HG02840 (cell line): Measurements from ENCODE around the gene ITGAE.
"Not testable (repeated sequence)": the region's sequence is repeated elsewhere in the genome, so short reads cannot be mapped to it uniquely, and the experiment has no call there.

ENCODE experiments used
- ATAC-seq: cut with Tn5 transposase; IDR thresholded peaks from one replicate; pipeline ENCODE4 v1.9.1; 2021; ENCODE audit warnings: mild to moderate bottlenecking, moderate library complexity, moderate number of reproducible peaks; ENCODE audit not compliant: unreplicated experiment, low FRiP score

Gene ITGAE

GRCh38 chr17:3795390-3796102 lies 5.4 kb downstream of the ITGAE start:
- no peak for ATAC-seq

DNA sequence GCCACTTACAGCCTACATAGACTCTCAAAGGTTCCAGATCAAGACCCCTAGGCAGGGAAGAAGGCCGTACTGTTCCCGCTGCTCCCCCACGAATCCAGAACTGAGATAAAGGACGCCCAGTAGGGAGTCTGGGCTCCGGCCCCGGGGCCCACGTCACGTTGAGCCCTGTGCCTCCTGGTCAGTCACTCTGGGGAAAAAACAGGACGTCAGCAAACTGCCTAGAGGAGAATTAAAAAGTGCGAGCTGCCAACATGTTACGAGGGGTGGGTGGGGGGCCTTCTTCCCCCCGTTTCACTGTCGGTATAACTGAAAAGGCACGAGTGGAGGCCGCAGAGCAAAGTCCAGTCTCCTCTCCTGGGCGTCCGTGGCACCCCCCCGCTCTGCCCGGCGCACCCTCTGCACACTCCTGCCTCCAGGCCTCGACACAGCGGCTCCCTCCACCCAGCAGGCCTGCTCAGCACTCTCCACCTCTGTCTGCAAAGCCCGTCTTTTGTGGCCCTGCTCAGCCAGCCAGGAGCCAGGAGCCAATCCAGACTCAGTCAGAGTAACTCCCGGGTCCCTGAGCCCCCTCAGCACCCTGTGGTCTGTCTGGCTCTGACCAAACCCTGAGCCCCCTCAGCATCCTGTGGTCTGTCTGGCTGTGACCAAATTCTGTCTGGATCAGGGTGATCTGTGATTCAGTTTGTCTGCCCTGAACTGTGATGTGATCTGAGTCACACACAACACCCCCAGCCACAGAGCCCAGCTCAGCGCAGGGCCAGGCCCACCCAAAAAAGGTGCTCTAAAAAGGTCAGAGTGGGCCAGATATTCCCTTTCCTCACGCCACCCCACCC lies 6.2 kb downstream of the ITGAE start:
- ATAC-seq, result no peak

GRCh38 chr17:3794152-3794551 lies 6.8 kb downstream of the ITGAE start:
- ATAC-seq, result not testable (repeated sequence)

DNA sequence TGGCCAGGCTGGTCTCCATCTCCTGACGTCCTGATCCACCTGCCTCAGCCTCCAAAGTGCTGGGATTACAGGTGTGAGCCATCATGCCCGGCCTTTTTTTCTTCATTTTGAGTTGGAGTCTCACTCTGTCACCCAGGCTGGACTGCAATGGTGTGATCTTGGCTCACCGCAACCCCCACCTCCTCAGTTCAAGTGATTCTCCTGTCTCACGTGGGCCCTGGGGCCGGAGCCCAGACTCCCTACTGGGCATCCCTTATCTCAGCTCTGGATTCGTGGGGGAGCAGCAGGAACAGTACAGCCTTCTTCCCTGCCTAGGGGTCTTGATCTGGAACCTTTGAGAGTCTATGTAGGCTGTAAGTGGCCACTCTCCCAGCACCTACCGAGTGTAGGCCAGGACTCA lies 7.7 kb downstream of the ITGAE start:
- ATAC-seq, result not testable (repeated sequence)

DNA sequence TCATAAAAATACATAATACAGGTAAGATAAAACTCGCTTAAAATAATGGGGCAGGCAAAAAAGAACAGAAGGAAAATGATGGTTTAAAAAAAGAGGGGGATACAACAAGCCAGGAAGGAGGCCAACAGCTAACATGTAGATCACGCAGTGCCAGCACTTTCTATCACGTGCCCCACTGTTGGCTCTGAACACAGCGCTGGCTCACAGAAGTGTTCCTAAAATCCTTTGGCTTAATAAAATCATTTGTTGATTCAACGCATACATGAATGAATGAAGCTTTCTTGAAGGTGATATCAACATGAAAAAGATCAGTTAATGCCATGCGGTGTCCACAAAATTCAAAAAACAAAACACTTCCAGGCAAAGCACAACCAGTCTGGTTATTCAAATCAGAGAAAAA lies 8.5 kb downstream of the ITGAE start:
- ATAC-seq, result no peak

GRCh38 chr17:3788200-3788599 lies 12.8 kb downstream of the ITGAE start:
- ATAC-seq, result no peak

- ATAC-seq, result not testable (repeated sequence)
Observed at GRCh38 chr17:3785323-3785722, 15.7 kb downstream of the ITGAE start.

DNA sequence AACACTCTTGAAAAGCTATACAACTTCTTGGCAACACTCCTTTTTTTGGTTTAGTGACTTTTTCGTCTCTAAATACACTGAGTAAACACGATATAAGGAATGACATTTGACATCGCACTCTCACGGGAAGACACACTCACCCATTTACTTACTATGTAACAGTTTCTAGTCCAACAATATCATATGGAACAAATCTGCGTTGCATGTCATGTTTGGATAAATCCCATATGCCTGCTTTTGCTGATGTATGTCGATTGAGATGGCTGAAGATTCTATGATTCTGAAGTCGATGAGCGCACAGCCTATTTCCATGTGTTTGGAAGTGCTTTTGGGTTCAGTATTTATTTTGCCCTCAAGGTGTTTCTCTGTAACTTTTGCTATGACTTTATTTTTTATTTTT lies 18.2 kb downstream of the ITGAE start:
- no peak for ATAC-seq

DNA sequence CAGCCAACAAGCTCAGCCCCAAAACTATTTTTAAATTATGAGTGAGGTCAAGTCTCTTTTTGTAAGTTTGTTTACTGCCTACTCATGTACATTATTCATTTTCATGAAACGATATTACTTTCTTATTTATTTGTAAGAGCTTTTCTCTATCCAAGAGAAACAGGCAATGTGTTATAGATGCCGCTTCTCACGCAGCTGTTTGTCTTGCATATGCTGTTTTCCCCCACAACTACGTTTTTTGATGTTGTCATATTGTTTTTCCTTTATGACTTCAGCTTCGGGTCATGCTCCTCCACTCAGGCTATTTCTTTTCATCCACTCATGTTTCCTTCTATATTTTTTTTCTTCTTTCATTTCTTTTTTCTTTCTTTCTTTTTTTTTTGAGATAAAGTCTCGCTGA lies 20.0 kb downstream of the ITGAE start:
- no peak for ATAC-seq

GRCh38 chr17:3777366-3778120 lies 23.4 kb downstream of the ITGAE start:
- ATAC-seq, result no peak

DNA sequence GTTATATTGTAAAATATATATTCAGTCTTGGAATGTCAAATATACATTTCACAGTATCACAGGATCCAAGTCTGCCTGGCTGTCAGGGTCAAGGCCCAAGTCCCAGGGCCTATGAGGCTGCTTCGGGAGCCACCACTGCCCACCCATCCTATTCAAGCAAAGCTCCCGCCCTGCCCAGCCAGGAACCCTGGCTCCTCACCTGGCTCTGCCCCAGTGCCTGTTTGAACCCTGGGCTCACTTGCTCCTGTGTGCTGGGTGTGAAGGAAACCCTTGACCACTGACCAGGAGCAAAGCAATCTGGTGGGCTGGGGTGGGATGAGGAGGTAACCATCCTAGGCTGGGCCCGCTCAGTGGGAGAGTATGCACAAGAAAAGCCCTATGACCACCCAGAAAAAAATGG lies 27.0 kb downstream of the ITGAE start:
- ATAC-seq, result no peak

DNA sequence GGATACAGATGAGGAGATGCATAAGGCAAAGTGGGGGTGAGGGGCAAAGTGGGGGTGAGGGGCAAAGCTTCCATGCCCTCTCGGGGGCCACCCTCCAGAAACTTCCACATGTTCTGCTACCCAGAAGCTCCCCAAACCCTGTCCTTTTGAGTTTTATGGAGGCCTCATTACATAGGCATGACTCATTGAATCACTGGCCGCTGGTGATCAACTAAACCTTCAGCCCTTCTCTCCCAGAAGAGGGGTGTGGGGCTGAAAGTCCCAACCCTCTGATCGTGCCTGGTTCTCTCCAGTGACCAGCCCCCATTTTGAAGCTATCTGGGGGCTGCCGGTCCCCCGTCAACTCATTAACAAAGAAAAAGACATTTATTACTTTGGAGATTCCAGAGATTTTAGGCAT lies 27.5 kb downstream of the ITGAE start:
- no peak for ATAC-seq

DNA sequence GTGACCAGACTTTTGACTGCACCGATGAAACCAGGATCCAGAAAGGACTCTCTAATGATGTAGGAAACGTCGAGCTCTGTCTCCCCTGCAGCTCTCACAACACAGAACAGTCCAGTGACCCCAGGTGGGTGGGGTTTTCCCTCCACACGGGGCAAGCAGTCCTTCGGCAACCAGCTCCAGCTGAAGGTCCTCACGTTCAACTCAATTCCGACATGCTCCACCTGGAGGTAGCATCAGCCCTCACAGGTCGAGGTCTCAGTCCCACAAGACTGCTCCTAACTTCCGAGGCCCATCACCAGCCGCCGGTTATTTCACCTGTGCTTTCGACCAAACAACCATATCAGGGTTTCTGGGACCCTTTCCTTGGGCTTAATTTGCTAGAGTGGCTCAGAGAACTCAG lies 28.2 kb downstream of the ITGAE start:
- no peak for ATAC-seq

GRCh38 chr17:3771140-3771539 lies 29.8 kb downstream of the ITGAE start:
- no peak for ATAC-seq

DNA sequence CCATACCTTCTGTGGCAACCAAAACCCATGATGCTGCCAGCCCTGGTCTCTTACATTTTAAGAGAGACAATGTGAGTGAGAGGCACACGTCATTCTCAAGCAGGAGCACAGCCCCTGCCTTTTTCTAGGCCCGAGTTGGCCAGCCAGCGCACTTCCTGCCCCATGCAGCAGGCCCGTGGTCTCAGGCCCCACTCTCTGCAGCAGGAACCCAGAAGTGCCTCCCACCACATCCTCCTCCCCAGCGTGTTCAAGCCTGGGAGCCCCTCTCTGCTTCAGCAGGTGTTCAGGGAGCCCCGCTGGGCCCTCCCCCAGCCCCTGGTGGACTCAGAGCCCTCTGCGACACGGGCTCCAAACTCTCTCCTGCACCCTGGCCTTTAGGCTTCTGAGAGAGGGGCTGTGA lies 30.5 kb downstream of the ITGAE start:
- ATAC-seq, result no peak

GRCh38 chr17:3768769-3769168 lies 32.2 kb downstream of the ITGAE start:
- no peak for ATAC-seq

GRCh38 chr17:3768341-3768740 lies 32.6 kb downstream of the ITGAE start:
- no peak for ATAC-seq

DNA sequence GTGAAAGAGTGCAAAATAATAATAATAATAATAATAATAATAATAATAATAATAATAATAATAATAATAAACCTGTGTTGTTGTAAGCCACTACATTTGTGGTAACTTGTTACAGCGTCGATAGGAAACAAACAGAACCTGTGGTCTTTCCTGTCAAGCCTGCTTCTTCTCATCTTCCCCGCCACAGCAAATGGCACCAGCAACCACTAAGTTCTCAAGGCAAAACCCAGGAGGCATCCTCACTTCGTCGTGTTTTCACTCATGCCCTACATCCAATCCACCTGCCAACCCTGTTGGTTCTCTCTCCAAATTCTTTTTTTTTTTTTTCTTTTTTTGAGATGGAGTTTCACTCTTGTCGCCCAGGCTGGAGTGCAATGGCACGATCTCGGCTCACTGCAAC lies 34.2 kb downstream of the ITGAE start:
- no peak for ATAC-seq

DNA sequence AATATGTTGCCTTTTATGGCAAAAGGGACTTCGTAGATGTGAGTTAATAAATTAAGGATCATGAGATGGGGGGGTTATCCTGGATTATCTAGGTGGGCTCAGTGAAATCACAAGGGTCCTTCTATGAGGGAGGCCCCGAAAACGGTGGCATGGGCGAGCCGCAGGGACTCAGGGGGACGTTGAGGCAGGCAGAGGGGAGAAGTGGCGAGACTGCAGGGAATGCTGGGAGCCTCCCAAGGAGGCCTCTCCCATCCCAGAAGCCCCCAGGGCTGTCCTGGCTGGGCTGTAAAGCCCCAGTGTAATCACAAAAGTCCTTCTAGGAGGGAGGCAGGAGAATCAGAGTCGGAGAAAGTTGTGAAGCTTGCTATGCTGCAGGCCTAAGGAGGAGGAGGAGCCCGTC lies 35.0 kb downstream of the ITGAE start:
- no peak for ATAC-seq

DNA sequence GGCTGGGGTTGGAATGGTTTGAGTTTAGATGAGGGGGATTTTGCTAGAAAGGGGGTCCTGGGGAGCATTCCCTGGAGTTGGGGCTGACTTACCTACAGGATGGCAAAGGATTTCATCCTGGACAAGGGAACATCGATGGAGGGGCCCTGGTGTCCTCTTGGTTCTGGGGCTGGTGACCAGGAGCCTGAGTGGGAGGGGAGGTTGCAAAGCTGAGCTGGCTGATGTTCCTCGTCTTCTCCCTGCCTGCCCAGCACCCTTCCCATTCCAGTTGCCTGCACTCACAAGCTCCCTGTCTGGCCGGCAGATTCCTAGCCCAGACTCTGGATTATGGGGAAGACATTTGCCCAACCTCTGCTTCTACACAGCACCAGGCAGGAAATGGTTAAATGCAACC lies 37.2 kb downstream of the ITGAE start:
- no peak for ATAC-seq
